ENCODE results near the gene LARGE1.

Gene LARGE1

DNA sequence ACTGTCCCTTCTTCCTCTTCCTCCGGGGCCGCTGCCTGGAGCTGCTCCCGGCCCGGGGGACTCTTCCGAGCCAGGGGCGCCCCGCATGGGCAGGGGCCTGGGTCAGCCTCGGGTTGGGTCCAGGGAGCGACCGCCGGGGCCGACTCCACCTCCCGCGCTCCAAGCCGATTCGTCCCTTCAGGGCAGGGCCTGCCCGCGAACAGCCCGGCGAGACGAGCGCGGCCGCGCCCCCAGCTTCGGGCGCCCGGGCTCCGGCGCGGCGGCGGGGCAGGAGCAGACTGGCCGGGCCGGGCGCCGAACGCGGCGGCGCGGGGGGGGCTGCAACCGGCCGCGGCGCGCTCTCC, at the start of gene LARGE1:
Gene LARGE1 (minus strand): TSS at position 280 of the 344 bp plus-strand sequence.
- H3K4me3 Mint-ChIP-seq: peak within 1 kb of the TSS; percentile 75
- H3K36me3 Mint-ChIP-seq (ENCODE audit: low read depth): no peaks in the 10 kb centered on the region
- H3K27ac Mint-ChIP-seq: no peak within 1 kb of the TSS
- H3K27me3 Mint-ChIP-seq: peaks cover 67% of the 10 kb centered on the region
- peaks cover 21% of the 10 kb centered on the region for H3K4me1 Mint-ChIP-seq (ENCODE audit: low read depth)
- H3K9me3 Mint-ChIP-seq: no peaks in the 10 kb centered on the region

DNA sequence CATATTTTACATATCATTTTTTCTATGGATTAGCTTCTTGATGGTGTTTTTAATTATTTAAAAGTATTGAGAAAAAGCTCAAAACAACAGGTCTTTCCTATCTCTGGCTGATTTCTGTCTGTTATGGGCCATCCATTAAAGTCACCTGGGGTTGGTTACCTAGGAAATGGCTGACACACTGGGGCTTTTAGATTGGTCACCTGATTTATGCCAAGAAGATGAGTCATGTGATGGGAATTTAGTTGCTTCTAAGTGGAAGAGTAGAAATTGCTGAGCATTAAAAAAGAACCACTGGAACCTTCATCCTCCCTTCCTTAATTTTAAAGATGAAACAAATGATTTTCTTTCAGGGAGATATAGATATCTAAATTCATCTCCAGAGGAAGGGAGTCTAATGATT, 48.8 kb upstream of the LARGE1 start:
- no peaks in the 10 kb centered on the region for H3K36me3 Mint-ChIP-seq (ENCODE audit: low read depth)
- H3K4me1 Mint-ChIP-seq (ENCODE audit: low read depth): no peaks in the 10 kb centered on the region
- no peak overlapping the region for H3K4me3 Mint-ChIP-seq
- H3K27me3 Mint-ChIP-seq: no peaks in the 10 kb centered on the region
- no peaks in the 10 kb centered on the region for H3K9me3 Mint-ChIP-seq
- no peak overlapping the region for H3K27ac Mint-ChIP-seq

DNA sequence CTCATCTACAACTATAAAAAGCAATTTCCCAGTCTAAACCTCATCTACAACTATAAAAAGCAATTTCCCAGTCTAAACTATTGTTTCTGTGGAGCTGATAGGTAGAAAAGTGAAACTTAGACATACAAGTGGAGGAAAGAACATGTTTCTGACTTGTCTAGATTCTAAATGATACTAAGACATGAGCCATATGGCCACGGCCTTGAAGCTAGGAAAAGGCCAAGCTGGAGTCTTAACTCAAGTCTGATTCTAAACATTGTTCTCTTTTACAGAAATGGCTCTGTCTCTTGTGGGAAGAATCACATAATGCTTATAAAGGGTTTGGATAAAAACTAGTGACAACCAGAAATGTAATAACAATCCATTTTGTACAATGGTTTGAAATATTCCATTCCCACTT, 43.8 kb upstream of the LARGE1 start:
- H3K27me3 Mint-ChIP-seq: no peaks in the 10 kb centered on the region
- no peaks in the 10 kb centered on the region for H3K36me3 Mint-ChIP-seq (ENCODE audit: low read depth)
- H3K27ac Mint-ChIP-seq: no peak overlapping the region
- peaks cover 4% of the 10 kb centered on the region for H3K9me3 Mint-ChIP-seq
- no peaks in the 10 kb centered on the region for H3K4me1 Mint-ChIP-seq (ENCODE audit: low read depth)
- no peak overlapping the region for H3K4me3 Mint-ChIP-seq

DNA sequence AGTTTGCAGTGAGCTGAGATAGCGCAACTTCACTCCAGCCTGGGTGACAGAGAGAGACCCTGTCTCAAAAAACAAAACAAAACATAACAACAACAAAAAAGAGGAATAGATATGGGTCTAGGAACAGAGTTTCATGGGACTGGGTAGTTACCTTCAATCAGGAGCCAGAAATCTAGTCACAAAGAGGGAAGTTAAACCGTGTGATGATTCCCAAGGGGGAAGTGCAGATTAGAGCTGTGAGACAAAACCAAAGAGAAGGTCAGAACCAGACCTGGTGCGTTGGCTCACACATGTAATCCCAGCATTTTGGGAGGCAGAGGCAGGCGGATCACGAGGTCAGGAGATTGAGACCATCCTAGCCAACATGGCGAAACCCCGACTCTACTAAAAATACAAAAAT, 42.1 kb upstream of the LARGE1 start:
- peaks cover 4% of the 10 kb centered on the region for H3K9me3 Mint-ChIP-seq
- no peaks in the 10 kb centered on the region for H3K27me3 Mint-ChIP-seq
- H3K4me1 Mint-ChIP-seq (ENCODE audit: low read depth): no peaks in the 10 kb centered on the region
- no peak overlapping the region for H3K27ac Mint-ChIP-seq
- H3K36me3 Mint-ChIP-seq (ENCODE audit: low read depth): no peaks in the 10 kb centered on the region
- H3K4me3 Mint-ChIP-seq: no peak overlapping the region

DNA sequence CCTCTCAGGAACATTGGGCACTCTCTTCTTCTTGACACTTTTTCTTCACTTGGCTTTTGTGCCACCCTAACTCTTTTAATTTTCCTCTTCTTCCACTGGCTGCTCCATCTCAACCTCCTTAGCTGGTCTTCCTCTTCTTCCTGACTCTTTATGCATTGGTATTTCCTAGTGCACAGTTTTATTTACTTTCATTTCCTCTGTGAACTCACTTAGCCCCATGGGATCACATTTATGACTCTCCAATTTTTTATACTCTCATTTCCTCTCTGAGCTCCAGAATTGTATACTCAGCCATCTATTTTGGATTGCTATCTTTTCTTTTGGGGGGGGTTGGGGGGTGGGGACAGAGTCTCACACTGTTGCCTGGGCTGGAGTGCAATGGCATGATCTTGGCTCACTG, 38.5 kb upstream of the LARGE1 start:
- no peak overlapping the region for H3K27ac Mint-ChIP-seq
- H3K4me3 Mint-ChIP-seq: no peak overlapping the region
- H3K27me3 Mint-ChIP-seq: no peaks in the 10 kb centered on the region
- H3K4me1 Mint-ChIP-seq (ENCODE audit: low read depth): no peaks in the 10 kb centered on the region
- H3K9me3 Mint-ChIP-seq: peaks cover 4% of the 10 kb centered on the region
- no peaks in the 10 kb centered on the region for H3K36me3 Mint-ChIP-seq (ENCODE audit: low read depth)

DNA sequence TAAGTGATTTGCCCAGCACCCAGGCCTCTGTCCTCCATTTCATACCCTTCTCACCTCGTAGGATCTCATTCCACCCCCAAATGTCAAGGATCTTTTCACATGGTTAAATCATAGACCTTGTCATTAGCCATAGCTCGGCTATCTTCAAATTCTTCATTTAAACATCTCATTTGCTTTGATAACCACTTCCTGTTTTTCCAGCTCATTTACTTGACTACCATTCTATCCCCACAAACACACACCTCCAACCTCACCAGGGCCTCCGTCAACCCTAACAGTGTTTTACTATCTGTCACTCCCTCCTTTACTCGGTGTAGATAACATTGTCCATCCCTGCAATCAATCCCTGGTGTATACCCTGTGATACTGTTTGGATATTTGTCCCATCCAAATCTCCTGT, 36.8 kb upstream of the LARGE1 start:
- no peaks in the 10 kb centered on the region for H3K27me3 Mint-ChIP-seq
- H3K9me3 Mint-ChIP-seq: no peaks in the 10 kb centered on the region
- H3K27ac Mint-ChIP-seq: no peak overlapping the region
- H3K4me3 Mint-ChIP-seq: no peak overlapping the region
- H3K4me1 Mint-ChIP-seq (ENCODE audit: low read depth): no peaks in the 10 kb centered on the region
- no peaks in the 10 kb centered on the region for H3K36me3 Mint-ChIP-seq (ENCODE audit: low read depth)

DNA sequence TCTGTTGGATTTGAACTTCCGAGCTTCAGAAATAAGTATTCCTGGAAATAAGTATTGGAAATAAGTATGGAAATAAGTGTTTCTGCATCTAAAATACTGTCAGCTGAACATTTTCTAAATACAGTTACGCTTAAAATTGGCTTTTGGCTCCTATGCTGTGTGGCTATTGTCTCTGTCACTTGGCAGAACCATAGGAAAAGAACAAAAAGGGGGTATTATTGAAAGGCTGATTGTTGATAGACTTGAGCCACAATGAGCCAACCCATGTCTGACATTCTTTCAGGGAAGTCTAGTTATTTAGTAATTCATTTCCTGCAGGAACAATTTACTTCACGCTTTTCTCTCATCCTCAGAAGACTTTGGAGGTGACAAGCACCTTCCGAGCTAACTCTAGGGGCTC, 32.5 kb upstream of the LARGE1 start:
- Mint-ChIP-seq H3K4me3 (no peak overlapping the region), H3K27ac (no peak overlapping the region)

DNA sequence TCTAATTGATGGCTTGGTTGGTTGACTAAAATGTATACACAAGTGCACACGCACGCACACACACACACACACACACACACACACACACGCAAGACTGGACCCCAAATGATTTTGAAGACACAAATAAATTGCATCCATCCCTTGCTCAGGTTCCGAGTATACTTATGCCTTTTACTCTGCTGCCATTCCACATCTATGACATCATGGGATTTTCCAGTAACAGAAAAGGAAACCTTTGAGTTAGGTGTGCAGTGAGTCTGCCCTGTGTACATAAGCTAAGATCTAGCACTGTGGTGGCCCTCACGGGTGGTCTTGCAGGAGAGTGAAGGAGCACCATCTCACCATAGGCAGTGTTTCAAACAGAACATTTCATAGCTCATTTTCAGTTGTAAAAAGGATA, 20.5 kb upstream of the LARGE1 start:
- Mint-ChIP-seq H3K4me1 (ENCODE audit: low read depth) (no peaks in the 10 kb centered on the region), H3K27ac (no peak overlapping the region), H3K9me3 (peaks cover 12% of the 10 kb centered on the region), H3K36me3 (ENCODE audit: low read depth) (no peaks in the 10 kb centered on the region), H3K4me3 (no peak overlapping the region), H3K27me3 (peaks cover 9% of the 10 kb centered on the region)

More for the DNA sequence above, 32.5 kb upstream of the LARGE1 start:
- peaks cover 3% of the 10 kb centered on the region for H3K27me3 Mint-ChIP-seq
- no peaks in the 10 kb centered on the region for H3K36me3 Mint-ChIP-seq (ENCODE audit: low read depth)
- H3K9me3 Mint-ChIP-seq: no peaks in the 10 kb centered on the region
- no peaks in the 10 kb centered on the region for H3K4me1 Mint-ChIP-seq (ENCODE audit: low read depth)

DNA sequence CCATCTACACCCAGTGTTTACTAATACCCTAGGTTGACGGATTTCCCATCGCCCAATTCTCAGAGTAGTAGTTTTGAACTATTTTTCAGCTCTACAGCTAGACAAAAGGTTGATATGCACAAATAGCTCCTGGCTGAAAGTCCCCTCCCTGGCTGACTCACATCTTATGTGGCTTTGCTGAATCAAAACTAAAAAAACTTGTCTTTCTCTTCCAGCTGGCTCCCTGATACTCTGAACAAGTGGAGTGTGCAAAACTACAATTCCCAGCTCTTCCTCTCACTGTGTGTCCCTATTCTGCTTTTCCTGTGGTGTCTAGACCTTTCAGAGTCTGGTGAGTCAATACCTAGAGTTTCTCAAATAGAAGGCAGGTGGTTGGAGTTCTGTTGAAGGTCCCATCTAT, 12.7 kb upstream of the LARGE1 start:
- Mint-ChIP-seq H3K4me3 (no peak overlapping the region), H3K4me1 (ENCODE audit: low read depth) (no peaks in the 10 kb centered on the region), H3K27ac (no peak overlapping the region), H3K36me3 (ENCODE audit: low read depth) (no peaks in the 10 kb centered on the region), H3K27me3 (peaks cover 7% of the 10 kb centered on the region), H3K9me3 (no peaks in the 10 kb centered on the region)

DNA sequence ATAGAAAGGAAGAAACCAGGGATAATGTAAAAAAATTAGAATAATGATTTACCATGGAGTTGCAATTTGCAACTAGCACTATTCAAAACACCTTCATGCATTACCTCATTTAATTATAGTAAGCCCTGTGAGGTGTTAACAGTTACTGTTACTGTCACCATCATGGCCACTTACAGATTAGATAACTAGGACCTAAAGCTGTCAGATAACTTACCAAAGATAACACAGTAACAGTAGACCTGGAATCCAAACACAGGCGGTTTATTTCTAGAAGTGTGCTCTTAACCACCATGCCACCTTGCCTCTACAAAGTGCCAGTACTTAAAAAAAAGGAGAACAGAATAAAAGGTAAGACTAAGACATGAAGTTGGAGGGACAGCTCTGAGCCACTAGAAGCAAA, 11.1 kb upstream of the LARGE1 start:
- Mint-ChIP-seq H3K4me1 (ENCODE audit: low read depth) (no peaks in the 10 kb centered on the region), H3K4me3 (no peak overlapping the region), H3K27me3 (peaks cover 7% of the 10 kb centered on the region), H3K36me3 (ENCODE audit: low read depth) (no peaks in the 10 kb centered on the region), H3K27ac (no peak overlapping the region), H3K9me3 (no peaks in the 10 kb centered on the region)

DNA sequence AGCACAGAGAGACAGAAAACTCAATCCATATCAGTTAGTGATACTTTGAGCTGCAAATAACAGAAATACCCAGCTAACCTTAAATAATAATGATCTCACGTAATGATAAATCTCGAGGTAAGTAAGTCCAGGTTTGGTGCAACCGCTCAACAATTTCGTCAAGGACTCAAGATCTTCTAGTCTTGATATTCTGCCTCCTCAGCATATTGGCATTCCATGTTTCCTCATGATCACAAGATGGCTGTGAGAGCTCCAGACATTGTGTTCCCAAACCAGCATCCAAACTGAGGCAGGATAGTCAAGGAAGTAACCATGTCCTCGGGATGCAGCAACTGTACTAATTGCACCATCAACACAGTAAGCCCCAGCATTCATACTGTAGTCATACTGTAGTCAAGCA, 7.5 kb upstream of the LARGE1 start:
- peaks cover 42% of the 10 kb centered on the region for H3K27me3 Mint-ChIP-seq
- H3K27ac Mint-ChIP-seq: no peak overlapping the region
- H3K9me3 Mint-ChIP-seq: no peaks in the 10 kb centered on the region
- H3K4me1 Mint-ChIP-seq (ENCODE audit: low read depth): peaks cover 2% of the 10 kb centered on the region
- no peaks in the 10 kb centered on the region for H3K36me3 Mint-ChIP-seq (ENCODE audit: low read depth)
- no peak overlapping the region for H3K4me3 Mint-ChIP-seq

DNA sequence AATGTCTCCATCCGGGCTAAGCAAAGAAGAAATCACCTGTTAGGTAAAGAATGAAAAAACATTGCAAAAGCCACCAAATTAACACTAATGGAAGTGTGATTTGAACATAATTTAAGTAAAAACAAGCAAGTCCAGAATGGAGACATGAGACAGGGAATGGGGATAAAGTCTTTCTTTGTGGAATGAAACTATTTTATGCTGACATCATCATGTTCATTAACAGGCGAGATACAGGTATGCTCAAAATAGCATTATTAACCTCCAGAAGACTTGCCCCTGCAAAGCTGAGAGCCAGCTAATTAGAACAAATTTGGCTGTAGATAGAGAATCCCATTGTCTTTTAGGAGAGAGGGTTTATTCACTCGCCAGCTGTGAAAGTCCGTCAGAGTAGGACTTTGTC, 4.9 kb upstream of the LARGE1 start:
- Mint-ChIP-seq H3K27me3 (peaks cover 47% of the 10 kb centered on the region), H3K4me1 (ENCODE audit: low read depth) (peaks cover 14% of the 10 kb centered on the region), H3K9me3 (no peaks in the 10 kb centered on the region), H3K27ac (no peak overlapping the region), H3K36me3 (ENCODE audit: low read depth) (no peaks in the 10 kb centered on the region), H3K4me3 (no peak overlapping the region)

DNA sequence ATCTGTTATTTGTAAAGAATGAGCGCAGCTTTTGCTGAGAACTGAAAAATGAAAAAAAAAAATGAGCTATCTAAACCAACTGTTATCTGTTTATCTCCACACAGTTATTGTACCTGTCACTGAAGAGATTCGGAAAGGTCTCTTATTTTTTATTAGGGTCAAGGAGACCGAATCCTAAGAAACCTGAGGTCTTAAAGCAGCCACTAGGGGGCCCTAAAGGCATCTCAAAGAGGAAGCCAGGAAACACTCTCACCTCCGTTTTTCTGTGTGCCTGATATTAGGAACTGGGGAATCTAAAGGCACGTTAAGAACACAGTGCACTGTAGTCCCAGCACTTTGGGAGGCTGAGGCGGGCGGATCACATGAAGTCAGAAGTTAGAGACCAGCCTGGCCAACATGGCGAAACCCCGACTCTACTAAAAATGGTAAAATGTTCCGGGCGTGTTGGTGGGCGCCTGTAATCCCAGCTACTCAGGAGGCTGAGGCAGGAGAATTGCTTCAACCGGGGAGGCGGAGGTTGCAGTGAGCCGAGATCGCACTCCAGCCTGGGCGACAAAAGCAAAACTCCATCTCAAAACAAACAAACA, 3.5 kb upstream of the LARGE1 start:
- Mint-ChIP-seq H3K27me3 (peaks cover 50% of the 10 kb centered on the region), H3K4me3 (no peak overlapping the region), H3K36me3 (ENCODE audit: low read depth) (no peaks in the 10 kb centered on the region), H3K27ac (no peak overlapping the region), H3K9me3 (no peaks in the 10 kb centered on the region), H3K4me1 (ENCODE audit: low read depth) (peaks cover 20% of the 10 kb centered on the region)

DNA sequence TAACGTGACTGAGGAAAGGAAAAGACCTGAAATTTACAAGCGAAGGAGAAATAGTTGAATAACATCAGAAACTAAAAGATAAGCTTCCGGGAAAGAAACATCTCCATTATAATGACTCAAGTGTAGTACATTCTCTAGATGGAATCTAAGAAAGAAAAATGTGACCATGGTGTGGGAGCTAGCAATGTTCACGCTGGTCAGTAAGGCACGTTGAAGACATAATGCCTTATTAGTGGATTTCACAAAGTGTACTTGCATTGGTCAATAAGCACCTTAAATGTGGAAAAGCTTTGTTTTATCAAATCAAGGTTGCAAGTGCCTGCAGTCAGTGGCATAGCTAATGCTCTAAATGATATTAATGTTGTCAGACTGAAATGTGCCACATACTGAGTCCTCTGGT, 2.8 kb upstream of the LARGE1 start:
- Mint-ChIP-seq H3K27me3 (peaks cover 57% of the 10 kb centered on the region), H3K4me3 (peak overlapping the region; percentile 61), H3K36me3 (ENCODE audit: low read depth) (no peaks in the 10 kb centered on the region), H3K4me1 (ENCODE audit: low read depth) (peaks cover 21% of the 10 kb centered on the region), H3K9me3 (no peaks in the 10 kb centered on the region), H3K27ac (peak overlapping the region; percentile 75)

DNA sequence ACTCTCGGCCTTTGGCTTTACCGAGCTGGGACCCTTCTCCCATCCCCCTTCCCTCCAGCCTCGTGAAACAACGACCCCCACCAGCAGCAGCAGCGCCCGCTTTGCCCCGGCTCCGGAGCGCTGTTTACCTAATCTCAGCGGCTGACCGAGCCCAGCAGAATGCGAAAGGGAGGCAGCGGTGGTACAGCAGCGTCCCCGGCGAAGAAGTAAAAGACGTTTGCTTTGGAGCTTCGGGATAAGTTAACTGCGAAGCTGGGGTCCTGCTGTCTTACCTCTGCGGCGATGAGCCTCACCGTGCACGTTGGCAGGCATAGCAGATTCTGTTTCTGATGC, 2.0 kb upstream of the LARGE1 start:
- peak overlapping the region; percentile 61 for H3K4me3 Mint-ChIP-seq
- H3K36me3 Mint-ChIP-seq (ENCODE audit: low read depth): no peaks in the 10 kb centered on the region
- peaks cover 21% of the 10 kb centered on the region for H3K4me1 Mint-ChIP-seq (ENCODE audit: low read depth)
- H3K9me3 Mint-ChIP-seq: no peaks in the 10 kb centered on the region
- peaks cover 64% of the 10 kb centered on the region for H3K27me3 Mint-ChIP-seq
- no peak overlapping the region for H3K27ac Mint-ChIP-seq

DNA sequence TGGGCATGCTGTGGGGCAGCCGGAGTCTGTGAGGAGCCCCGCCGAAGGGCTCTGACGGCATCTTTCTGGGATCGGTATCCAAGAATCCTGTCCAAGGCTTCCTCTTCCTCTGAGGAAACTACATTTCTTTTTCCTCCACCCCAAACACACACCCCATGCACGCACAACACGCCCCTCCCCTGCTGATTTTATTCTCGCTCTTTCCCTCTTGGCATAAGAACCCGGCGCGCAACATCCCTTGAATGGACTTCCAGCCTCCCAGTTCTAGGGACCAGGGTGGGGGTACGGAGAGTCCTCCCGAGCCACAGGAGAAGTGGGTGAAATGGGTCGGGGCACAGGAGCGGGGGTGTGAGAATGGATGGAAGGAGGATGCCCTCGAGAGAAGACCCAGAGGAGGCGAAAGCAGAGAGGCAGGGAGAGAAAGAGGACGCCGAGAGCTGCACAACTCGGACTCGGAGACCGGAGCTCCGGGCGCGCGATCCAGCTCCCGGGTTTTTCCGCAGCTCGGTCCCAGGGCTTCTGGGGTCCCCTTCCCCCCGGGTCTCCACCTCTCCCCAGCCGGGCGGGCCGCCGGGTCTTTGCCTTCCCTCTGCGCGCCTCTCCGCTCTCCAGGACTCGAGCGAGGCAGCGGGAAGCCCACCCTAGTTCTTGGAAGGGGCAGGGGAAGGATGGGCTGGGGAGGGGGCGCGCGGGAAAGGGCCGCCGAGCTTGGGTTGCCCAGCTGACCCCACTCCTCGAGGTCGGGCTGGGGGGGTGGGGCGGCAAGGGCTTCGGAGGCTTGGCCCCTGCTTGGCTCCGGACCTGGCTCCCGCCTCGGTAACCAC, 1.5 kb upstream of the LARGE1 start:
- no peaks in the 10 kb centered on the region for H3K9me3 Mint-ChIP-seq
- peaks cover 69% of the 10 kb centered on the region for H3K27me3 Mint-ChIP-seq
- H3K27ac Mint-ChIP-seq: peak overlapping the region; percentile 8
- H3K4me1 Mint-ChIP-seq (ENCODE audit: low read depth): peaks cover 21% of the 10 kb centered on the region
- no peaks in the 10 kb centered on the region for H3K36me3 Mint-ChIP-seq (ENCODE audit: low read depth)
- peak overlapping the region; percentile 75 for H3K4me3 Mint-ChIP-seq

Data from stimulated activated naive CD8-positive, alpha-beta T cell treated with anti-CD3 and anti-CD28 coated beads, Interleukin-15, Interleukin-2, amounts not matched to agents 100 ng/mL and 50 ng/mL, for 24 hours (primary cell).